NK-92 (cell line): Measurements from ENCODE around the gene RUVBL1.

ENCODE experiments used
- DNase-seq: peaks from one replicate; lab custom pipeline; 2025; ENCODE audit not compliant: unreplicated experiment; lab: John Stamatoyannopoulos, UW

RUVBL1 gene

GRCh38 chr3:128133273-128133883 is 9.8 kb upstream of the RUVBL1 start:
- no peak for DNase-seq

GRCh38 chr3:128131897-128132646 is 8.5 kb upstream of the RUVBL1 start:
- no peak for DNase-seq

- no peak for DNase-seq
Measured at GRCh38 chr3:128128251-128128650, 4.6 kb upstream of the RUVBL1 start.

DNA sequence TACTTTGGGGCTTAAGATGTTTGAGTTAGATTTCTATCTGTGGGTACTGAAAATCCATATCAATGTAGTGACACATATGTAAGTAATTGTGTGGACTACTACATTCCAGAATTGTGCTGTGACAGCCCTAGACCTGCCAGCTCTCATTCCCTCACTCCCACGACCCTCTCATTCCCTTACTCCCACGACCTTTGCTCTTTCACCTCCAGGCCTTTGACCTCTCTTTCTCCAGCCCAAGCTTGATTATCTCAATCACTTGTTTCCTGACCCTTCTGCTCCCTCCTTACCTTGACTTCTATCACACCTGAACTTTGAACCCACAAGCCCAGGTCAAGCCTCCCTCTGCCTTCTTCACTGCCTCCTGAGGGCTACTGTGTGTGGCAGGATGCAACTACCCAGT is 3.6 kb upstream of the RUVBL1 start:
- no peak for DNase-seq

GRCh38 chr3:128123156-128123537 is 465 bp downstream of the RUVBL1 start:
- no peak for DNase-seq

DNA sequence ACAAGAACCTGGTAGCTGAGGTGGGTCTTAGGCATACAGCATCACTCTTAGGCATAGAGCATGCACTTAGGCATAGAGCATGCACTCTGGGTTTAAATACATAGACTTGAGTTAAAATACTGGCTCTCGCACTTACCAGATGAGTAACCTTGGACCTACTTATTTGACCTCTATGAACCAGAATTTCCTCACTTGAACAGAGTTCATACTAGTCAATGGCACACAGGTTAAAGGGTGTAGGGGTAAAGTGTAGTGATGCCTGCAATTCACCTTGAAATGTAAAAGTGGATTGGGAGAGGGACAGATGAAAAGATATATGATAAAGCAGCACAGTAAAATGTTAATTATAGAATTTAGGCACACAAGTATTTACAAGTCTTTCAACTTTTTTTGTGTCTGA is 1.6 kb downstream of the RUVBL1 start:
- no peak for DNase-seq

DNA sequence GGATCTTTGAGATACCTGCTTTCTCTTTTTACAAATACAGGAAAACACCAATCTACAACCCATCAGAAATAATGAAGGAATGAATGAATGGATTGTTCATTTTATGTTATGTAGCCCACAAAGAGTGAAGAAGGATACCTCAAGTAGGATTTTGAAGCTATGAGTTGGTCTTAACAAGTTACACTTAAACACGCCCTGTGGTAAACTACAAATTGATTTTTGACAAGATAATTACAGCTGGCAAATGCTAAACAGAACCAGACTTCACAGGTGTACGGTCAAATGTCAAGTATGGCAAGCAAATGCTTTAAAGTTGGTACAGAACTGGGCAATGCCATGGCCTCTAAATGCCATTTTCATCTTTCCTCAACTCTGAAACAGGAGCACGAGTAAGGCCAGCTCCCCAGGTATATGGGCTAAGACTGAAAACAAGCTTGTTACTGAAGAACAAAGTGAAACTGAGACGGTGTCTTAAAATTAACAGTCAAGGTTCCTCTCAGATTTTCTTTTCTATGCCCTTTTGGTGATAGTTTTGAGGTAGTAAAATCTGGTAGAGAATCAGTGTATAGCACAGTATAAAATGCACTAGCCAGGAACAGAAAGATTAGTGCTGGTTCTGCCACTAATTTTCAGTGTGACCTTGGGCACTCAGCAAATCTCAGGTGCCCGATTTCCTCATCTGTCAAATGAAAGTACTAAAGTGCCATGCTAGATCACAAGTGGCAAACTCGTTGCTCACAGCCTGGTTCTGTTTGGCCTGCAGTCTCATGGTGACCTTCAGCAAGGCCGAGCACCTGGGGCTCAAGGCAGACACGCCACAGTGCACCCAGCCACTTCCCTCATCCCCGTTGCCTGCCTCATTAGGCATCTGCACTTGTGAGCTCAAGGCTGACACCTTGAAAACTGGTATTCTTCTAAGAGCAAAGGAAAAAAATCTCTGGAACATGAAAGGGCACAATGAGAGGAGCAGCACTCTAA is 9.5 kb downstream of the RUVBL1 start:
- no peak for DNase-seq

DNA sequence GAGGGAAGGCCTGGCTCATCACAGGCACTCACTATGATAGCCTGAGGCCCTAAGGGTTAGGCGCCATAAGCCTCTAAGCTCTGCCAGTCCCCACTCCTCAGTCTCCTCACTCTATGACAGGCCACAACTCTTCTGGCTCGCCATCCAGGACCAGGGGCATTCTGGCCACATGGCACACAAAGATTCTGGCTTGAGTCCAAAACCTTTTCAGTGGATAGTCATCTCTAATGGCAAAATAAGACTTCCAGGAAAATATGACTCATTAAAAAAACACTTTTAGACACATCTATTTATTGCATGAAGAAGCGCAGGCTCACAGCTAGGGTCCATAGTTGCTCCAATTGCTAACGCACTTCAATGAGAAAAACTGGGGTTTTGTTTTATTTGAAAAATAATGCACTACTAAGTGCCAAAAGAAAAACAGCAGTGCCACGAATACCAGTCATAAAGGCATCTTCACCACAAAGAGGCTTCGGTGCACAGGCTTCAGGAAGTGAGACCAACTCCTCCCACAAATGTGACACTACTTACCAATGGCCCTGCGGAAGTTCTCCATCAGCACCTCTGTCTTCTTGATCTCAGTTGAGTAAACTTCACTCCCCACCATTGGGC is 11.1 kb downstream of the RUVBL1 start:
- no peak for DNase-seq

DNA sequence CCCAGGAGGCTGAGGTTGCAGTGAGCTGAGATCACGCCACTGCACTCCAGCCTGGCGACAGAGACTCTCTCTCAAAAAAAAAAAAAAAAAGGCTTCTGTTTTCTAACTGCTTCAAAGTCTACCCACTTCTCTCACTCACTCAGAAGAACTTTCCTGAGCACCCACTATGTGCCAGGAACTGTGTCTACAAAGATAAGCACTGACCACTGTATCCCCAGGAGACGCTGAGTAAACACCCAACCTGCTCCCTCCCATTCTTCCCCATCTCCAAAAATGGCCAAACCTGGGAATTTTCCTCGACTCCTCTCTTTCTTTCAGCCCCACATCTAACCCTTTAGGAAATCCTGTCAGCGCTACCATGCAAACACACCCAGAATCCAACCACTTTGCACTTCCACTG is 12.5 kb downstream of the RUVBL1 start:
- DNase-seq, result no peak

- no peak for DNase-seq
Measured at GRCh38 chr3:128107834-128108233, 15.8 kb downstream of the RUVBL1 start.

DNA sequence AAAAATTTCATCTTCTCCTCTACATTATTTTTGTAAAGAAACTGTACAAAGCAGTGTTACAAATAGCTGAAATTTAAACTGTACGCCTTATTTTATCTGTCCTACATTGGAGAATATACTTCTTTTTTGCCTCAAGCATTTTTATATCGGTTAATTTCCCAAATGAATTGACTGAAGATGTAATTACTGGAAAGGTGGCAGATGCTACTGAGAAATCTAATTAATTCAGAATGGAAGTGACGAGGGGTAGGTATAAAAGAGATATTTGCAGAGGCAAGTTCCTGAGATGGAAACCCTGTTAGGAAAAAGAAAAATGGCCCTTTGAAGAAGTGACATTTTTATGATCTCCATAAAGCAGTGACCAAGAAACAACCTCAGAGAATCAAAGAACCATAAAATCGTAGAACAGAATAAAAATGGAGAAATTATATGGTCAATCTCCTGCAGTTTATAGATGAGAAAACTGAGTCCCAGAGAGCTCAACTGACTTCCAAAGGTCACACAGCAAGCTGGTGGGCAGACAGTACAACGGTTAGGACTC is 20.4 kb downstream of the RUVBL1 start:
- DNase-seq, result no peak

- DNase-seq, result no peak
Measured at GRCh38 chr3:128100638-128101037, 23.0 kb downstream of the RUVBL1 start.

DNA sequence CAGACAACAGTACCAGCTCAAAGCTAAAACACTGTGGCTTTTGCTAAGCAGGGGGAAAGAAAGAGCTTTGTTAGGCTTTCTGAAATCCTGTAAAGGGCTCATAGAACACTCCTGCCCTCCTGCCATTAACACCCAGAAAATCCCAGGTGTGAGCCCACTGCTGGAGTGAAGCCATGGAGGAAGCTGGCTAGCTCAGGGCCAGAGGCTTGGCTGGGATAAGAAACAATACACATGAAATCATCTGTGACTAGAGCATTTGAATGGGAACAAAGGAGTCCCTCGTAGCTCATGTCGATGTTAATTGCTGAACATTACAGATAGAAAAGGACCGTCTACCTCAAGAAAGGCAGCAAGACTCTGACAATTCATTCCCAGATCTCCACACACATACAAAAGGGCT is 23.5 kb downstream of the RUVBL1 start:
- DNase-seq, result no peak

GRCh38 chr3:128098234-128098633 is 25.4 kb downstream of the RUVBL1 start:
- no peak for DNase-seq

DNA sequence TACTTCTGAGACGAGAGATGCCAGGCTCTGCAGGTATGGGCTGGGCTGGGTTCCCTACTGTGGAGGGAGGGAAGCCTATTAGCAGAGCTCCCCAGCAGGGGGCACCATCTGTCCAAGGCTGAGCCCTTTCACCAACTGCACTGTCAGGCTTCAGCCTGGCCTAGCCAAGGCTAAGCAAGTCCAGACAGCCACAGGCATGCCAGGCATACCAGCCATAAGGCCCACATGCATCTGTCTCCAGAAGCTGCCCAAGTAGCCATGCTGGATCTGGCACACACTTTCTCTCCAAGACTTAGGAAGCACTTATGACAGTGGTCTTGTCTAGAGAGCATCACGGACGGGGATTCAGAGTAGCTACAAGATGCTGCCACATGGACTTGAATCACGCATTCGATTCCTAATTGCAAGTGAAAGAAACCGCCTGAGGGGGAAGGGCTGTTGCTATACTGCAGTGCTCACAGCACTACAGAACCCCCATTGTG is 28.3 kb downstream of the RUVBL1 start:
- DNase-seq, result no peak

DNA sequence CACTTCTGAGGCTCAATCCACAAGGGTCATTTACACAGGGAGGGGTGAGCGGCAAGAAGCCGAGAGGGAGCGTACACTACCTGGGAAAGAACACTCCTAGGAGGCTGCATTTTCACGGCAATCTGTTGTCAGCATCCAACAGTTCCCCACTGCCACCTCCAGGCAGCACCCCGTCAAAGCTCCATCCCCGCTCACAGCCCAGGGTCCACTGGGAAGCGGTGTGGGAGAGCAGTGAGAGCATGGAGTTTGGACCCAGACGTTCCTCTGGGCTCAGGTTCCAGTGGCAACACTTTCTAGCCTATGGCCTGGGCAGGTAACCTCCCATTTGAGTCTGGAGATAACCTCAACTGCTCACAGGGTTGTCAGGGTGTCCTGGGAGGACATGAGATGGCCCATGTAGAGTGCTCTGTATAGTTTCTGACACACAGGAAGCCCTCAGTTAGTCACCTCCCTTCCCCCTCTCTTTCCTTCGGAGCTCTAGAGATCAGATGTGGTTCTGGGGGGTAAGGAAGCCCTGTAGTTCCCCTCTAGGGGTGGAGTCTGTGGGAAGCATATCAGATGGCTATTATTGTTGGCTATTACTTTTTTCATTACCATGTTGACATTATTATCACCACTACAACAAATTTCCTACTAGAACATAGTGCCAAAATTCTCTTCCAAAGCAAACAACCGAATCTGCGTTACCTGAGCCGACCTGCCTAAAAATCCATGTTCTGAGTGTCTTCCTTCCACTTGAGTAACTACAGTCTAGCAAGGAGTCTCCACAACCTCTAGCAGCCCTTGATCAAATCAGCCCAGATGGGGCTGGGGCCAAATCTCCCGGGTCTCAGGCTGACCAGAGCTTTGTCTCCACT is 29.1 kb downstream of the RUVBL1 start:
- DNase-seq, result no peak

- no peak for DNase-seq
Measured at GRCh38 chr3:128091586-128091985, 32.0 kb downstream of the RUVBL1 start.

DNA sequence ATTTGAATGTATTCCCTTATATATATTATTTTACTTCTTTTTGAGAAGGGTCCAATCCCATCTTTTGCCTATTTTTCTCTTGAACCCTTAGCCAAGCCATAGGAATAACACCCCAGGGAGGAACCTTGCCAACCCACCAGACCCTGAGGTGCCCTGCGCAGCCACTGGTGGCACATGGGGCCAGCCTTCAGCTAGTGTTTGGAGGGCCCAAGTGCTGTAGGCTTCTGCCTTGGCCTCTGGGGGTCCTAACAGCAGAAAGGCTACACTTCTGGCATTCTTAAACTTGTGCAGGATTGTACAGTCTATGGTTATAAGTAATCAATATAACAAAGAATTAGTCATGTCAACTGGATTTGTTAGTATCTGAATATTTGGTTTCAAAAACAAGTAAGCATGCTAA is 34.5 kb downstream of the RUVBL1 start:
- no peak for DNase-seq

DNA sequence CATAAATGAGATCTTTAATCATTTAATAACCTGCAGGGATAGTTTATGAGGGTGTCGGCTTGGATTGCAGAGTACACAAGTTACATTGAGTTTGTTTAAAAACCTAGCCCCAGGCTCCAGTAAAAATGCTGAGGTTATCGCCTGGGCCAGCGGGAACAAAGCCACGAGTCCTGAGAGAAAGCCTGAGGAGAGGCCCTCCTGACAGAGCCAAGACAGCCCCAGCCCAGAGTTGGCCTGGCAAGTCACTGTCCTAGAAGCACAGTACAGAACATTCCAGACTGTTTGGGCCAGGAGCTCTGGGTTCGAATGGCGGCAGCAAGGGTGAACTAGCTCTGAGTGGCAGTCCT is 39.0 kb downstream of the RUVBL1 start:
- no peak for DNase-seq
